ENCODE data around the gene CLIC5.
A peak's percentile ranks its signal among the peaks of the same experiment; 100 is the strongest.

CLIC5 gene

DNA sequence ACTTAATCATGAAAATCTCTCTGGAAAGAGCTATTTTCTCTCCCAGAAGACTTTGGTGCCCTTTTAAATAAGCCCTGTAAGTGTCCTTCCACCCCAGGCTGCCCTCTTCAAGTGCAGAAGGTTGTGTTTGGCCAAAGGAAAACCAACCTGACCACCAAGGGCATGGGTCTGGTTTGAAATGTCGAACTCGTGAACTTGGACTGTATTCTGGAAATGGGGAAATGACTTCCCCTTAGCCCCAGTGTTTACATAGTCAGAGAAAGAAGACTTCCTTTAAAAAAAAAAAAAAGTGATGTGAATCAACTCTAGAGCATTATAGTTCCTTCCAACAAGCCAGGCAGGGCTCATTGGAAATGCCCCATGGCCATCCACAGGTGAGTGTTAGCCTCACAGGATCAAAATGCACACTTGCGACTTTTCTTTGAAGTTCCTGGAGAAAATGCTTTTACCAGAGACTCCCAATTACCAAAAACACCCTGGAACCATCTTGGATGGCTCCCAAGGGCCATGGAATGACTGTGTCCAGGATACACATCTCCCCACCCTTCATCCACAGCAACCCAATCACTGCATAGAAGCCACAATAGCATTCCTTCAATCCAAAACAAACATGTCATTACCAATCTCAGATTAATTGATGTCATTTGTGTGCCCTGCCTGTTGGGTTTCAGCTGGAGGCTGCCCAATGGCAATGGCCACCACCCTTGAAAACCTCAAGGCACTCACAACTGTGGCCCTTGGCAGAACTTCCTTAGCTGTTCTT is 133.8 kb downstream of the CLIC5 start:
- DNase-seq = no peak

GRCh38 chr6:45880676-45881075 is 135.0 kb downstream of the CLIC5 start:
- no peak for DNase-seq

- peak; percentile 87 for DNase-seq
Measured at GRCh38 chr6:45880159-45880558, 135.5 kb downstream of the CLIC5 start.

DNA sequence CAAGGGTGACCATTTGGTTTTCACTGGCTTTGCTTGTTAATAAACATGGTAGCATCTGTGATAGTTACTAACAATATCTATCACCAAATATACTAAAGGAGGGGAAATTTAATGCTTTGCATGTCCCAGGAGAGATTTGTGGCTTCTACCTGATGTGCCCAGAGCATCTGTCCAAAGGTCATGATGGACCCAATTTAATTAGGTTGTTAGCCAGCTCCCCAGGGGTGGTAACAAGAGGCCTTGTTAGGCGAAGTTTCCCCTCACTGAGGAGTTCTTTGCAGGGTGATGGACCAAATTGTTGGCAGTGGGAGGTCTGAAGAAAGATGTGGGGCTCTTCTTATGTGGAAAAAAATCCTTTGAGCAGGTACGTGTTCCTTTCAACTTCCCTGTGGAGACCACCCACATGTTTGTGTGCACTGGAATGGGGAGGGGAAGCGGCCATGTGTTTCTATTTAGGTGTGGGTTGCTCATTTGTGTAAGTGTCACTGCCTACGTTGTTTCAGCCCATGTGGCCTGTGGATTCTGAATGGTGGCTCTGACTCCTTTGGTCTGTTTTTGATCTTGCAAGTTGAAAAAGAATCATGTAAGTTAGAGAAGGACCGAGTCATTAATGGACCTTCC is 137.6 kb downstream of the CLIC5 start:
- DNase-seq = no peak

- DNase-seq = no peak
Measured at GRCh38 chr6:45872827-45873365, 142.8 kb downstream of the CLIC5 start.

- no peak for DNase-seq
Measured at GRCh38 chr6:45870531-45870930, 145.1 kb downstream of the CLIC5 start.

- DNase-seq = peak; percentile 64
Measured at GRCh38 chr6:45864651-45865050, 151.0 kb downstream of the CLIC5 start.

DNA sequence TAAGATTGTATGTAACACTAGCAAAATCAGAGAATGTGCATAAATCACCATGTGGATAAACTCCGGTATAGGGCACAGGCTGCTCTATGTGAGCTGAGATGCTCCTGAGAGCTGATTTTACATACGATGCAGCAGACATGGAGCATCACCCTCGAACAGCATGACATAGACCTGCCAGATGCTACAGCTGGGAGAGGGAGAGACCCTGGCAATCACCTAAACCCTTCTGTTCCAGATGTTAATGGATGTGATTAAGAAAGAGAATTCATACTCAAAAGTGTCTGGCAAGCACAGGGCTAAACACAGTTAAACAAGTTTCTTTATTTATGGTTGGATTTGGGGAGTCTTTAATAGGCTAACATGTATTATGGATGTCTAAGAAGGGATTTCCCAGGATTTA is 157.0 kb downstream of the CLIC5 start:
- DNase-seq = no peak

DNA sequence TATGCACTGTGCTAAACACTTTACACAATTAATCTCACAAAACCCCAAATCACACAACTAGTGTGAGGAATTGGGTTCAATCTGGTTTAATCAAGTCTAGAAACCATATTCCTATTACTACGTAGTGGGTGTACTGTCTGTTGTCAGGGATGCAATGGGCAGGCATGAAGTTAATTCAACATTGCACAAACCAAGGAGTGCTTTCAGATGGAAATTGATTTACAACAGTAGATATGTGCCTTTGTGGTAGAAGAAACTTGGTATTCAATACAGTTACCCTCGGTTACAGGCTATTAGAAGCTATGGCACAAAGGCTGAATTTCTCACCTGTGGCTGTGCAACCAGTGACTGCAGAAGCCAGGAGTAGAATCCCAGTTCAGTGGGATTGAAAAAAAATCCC is 157.8 kb downstream of the CLIC5 start:
- DNase-seq = no peak

DNA sequence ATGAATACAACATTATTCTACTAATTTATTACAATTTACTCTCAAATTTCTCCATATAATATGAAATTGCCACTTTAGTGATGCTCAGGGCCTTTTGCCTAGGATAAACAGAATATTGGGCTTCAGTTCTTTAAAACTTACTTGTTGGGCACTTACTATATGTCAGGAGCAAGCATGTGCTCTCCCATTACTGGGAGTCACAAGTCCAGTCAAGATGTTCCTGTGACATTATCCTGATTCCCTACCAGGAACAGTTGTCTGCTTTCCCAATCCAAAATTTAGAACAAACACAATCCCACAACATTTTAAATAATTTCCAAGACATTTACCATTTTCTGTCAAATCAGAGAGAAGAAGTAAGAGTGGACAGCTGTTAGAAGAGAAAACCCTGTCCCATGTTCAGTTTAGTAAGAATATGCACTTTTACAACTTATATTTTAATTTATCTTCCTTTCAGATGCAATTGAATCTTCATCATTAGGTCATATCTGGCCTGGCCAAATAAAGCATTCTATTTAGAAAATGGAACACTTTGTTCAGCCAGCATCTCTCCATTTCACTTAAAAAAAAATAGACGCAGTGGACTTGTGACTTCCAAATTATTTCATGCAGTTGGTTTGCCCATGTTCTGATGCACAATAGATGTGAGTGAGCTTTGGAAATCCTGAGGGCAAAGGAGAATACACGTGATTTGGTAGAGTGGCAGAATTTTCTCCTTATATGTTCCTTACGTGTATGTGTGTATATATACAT is 159.8 kb downstream of the CLIC5 start:
- no peak for DNase-seq

DNA sequence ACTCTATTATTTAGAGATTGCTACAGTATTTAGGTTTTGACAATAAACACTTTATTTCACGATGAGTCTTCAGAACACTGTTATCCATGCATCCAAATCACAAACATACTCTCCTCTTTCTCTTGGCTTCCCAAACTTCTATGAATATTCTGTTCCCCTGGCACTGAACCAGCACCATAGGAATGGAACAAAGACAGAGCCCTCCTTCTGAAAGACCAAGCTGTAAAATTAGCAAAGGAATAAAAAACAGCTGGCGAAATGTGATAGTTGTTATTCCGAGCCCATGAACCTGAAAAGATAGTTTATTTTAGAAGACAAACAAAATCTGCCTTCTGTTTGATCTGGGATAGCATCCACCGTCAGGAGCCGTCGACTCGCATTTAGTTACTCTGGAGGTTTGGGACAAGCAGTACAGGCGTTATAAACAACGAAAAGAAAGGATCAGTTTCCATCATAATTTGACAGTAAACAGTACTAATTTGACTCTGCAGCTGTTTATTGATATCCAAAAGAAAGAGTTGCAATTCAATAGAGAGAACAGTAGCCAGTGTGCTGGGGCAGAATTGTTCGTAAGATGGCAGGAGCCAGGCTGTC is 161.4 kb downstream of the CLIC5 start:
- no peak for DNase-seq

DNA sequence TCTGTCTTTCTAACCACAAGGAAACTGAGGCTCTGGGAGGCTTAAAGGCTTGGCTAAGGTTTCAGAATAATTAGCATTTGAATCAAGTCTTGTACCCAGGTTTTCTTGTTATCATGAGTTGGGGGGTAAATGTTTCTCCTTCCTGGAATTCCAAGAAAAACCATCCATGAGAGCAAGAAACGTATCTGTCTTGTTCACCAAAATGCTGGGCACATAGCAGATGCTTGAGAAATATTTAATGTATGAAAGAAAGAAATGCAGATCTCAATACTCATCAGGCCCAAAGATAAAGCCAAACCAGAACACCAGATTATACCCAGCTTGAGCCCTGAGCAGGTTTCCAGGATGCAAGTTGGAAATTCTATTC is 164.6 kb downstream of the CLIC5 start:
- no peak for DNase-seq

GRCh38 chr6:45850378-45851033 is 165.2 kb downstream of the CLIC5 start:
- DNase-seq = no peak

GRCh38 chr6:45845567-45845966 is 170.1 kb downstream of the CLIC5 start:
- no peak for DNase-seq

GRCh38 chr6:45844986-45845385 is 170.7 kb downstream of the CLIC5 start:
- DNase-seq = no peak

DNA sequence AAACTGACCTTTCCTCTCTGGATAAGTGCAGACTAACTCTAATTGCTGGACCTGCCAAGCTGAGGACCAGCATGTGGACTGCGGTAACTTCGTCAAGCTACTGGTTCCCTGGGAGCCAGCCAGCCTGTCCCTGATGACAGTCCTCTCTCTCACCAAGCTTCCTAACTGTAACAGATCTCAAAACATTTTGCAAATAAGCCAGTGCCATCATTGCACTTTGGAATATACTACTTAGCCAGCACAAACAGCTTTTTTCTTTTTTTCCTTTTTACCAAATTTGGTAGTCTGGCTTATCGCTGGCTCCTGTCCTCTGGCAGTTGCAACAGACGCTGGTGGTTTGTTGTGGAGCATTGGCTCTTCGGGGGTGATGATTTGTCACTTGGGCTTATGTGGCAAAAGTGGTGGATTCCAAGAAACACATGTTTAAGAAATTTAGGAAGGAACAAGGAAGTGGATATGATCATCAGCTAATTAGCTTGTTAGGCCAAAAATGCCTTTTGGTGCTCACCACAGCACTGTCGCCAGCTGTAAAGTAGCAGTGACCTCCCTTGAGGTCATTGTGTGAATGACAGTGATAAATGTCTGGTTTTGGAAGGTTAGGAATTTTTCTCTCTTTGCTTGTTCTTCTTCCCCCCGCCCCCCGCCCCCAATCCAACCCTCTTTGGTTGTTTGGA is 171.7 kb downstream of the CLIC5 start:
- no peak for DNase-seq

DNA sequence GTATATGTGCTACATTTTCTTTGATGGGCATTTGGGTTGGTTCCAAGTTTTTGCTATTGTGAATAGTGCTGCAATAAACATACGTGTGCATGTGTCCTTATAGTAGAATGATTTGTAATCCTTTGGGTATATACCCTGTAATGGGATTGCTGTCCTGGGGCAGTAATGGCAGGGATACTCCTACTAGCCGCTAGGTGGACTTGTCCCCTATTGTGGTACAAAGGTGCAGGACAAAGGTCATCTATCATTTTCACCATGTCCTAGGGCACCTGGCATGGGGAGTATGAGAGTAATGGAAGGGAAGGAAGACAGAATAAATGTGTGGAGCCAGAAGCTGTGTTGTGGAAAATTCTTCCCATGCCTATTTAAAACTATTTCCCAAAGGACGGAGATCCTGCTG is 174.6 kb downstream of the CLIC5 start:
- no peak for DNase-seq

DNA sequence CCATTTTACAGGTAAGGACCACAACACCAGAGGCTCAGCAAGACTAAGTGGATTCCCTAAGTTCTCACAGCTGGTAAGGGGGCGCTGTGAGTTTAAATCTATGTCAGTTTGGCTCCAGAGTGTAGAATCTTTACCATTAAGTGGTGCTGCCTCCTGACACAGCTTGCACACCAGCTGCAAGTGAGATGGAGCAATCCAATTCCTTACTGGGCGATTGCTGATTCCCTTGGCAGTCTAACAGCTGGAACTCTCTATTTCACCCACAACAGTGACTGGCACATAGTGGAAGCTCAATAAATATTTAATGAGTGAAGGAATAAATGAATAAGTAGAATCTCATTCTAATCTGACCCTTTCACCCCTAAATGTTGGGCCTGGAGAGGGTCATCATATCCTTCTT is 176.7 kb downstream of the CLIC5 start:
- DNase-seq = no peak

DNA sequence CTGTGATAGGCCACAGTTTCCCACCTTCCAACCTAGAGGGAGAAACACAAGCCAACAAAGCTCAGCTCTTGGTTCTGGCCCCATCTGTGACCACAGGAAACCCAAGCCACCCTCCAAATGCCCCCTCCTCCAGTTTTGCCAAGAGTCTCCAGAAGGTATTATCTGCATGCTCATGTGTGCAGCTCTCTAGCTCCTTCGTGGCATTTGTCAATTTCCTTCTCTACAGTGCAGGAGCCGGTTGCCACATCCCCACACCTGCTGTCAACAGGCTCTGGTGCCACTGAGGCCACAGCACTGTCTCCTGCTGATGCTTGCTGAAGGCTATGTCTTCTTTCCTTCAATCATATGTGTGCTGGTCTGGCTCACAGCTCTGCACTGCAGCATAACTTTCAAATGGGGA is 177.2 kb downstream of the CLIC5 start:
- no peak for DNase-seq

DNA sequence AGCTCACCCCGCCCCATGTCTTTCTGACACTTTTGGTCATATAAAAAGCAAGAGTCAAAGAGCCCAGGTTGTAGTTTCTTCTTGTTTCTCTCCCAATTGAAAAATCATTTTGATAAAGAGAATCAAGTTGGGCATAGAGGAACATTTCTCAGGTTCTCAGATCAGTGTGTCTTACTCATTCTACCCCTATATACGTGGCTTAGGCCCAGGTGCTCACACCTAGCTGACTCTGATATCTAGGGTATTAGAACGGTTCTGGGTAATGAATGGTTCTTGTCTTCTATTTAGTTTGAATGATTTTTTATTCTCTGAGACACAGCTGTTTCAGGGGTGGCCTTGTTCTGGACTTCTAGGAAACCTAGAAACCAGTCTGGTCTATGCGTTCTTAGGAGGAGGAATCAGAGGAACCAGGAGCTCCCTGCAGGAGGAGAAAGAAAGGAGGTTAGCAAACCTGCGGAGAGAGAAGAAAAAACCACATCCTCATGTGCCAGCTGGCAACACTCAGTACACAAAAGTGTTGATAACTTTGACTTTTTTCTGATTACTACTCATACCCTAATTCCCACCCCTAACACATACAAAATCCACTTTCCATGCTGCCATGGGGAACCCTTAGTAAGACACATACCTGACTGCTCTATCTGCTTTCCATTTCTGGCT is 178.0 kb downstream of the CLIC5 start:
- DNase-seq = no peak

DNA sequence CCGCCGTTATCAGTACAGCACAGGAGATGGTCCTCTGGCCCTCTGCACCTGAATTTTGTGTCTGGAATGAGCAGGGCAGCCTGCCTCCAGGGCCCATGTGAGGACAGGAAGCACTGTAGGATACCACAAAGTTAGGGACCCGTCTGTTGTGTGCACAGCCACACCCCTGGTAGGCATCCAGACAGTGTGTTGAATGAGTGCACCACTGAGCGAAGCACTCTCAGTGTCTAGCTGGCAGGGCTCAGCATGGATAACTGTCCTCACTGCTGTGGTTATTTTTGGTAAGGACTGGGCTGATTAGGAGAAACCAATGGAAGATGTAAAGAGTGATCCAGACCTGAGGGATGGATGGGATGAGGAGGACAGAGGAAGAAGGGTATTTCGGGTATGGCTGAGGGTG is 178.7 kb downstream of the CLIC5 start:
- no peak for DNase-seq

DNA sequence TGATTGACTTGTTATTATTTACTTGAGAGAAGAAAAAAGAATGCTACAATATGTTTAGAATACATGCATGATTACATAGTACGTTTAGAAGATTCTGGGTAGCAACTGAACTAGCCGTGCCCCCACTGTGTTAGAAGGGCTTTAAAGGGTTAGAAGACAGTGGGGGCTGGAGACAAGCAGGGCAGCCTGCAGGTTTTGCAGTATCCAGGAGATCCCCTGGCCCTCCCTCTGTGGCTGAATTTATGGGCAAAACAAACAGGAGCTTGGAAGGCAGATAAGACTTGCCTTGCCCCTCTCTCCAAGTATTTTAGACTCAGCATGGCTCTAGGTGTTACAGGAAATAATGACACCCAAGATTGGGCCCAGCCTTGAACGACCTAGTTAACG is 179.2 kb downstream of the CLIC5 start:
- DNase-seq = no peak

Data from islet precursor cell (in vitro differentiated cells).